ENCODE measurements around the gene PKN1. TPM values are rescaled to one million over a fixed set of nuclear protein-coding genes. Genes with fewer than 3 reads are reported as not detected.

Gene PKN1
- total RNA-seq, 3 donors from 2014 or later (not counting 1 experiment from before 2014, with no cell fraction given), result 323 to 351 (median 350) TPM

DNA sequence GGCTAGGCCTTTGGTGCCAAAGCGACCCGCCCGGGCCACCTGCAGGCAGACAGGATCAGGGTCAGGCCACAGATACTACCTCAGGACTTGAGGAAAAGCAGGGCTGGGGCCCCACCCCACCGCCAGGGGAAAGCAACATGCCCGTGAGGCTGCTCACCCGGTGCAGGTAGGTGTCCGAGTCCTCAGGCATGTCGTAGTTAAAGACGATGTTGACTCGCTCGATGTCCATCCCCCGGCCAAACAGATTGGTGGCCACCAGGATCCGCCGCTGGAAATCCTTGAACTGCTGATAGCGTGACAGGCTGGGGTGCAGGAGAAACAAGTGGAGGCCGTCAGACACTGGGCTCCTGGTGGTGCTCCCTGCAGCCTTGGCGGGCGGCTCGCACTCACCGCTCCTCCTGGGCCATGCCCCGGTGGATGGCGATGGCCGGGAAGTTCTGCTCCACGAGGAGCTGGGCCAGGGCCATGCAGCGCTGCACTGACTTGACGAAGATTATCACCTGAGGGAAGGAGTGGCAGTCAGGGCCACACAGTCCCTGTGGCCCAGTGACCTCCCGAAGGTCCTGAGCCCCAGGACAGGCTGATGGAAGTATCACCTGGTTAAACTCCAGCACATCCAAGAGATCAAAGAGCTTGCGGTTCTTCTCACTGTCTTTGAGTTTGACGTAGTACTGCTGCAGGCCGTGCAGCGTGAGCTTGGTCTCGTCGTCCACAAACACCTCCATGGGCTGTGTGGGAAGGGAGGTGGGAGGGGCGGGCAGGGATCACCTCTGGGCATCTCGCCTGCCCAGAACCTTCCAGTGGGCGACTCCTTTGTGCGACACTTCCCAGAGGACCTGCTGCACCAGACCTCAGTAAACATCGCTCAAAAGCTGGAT is 23.7 kb upstream of the PKN1 start:
- DNase-seq (peak; percentile 42 to 75), ATAC-seq (no peak)
- Mint-ChIP-seq H3K4me1 (peaks cover 48 to 73% of the 10 kb centered on the region in 2 donors), H3K27me3 (ENCODE audit: low read depth in 2 of 2) (no peaks in the 10 kb centered on the region), H3K36me3 (no peaks in the 10 kb centered on the region), H3K4me3 (peak overlapping the region; percentile 79), H3K9me3 (no peaks in the 10 kb centered on the region), H3K27ac (peak overlapping the region; percentile 92)
- Histone ChIP-seq H3K36me3 (ENCODE audit: control insufficient read depth, insufficient read depth, low read length) (peaks cover 94% of the 10 kb centered on the region), H3K4me1 (ENCODE audit: control insufficient read depth, insufficient read depth, low read length) (peaks cover 83% of the 10 kb centered on the region), H3K9me3 (ENCODE audit: control insufficient read depth, insufficient read depth, low read length) (no peaks in the 10 kb centered on the region), H3K27me3 (ENCODE audit: control insufficient read depth, insufficient read depth, low read length) (no peaks in the 10 kb centered on the region), H3K4me3 (ENCODE audit: low read length) (no peak overlapping the region), H3K27ac (ENCODE audit: low read length) (peak overlapping the region; percentile 51)
- intact Hi-C loops (cut with micrococcal nuclease), result no loop called here
- TF ChIP-seq, protein P1, sequence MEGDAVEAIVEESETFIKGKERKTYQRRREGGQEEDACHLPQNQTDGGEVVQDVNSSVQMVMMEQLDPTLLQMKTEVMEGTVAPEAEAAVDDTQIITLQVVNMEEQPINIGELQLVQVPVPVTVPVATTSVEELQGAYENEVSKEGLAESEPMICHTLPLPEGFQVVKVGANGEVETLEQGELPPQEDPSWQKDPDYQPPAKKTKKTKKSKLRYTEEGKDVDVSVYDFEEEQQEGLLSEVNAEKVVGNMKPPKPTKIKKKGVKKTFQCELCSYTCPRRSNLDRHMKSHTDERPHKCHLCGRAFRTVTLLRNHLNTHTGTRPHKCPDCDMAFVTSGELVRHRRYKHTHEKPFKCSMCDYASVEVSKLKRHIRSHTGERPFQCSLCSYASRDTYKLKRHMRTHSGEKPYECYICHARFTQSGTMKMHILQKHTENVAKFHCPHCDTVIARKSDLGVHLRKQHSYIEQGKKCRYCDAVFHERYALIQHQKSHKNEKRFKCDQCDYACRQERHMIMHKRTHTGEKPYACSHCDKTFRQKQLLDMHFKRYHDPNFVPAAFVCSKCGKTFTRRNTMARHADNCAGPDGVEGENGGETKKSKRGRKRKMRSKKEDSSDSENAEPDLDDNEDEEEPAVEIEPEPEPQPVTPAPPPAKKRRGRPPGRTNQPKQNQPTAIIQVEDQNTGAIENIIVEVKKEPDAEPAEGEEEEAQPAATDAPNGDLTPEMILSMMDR (IDR thresholded peaks at IDR 0.05), result no peak
- WGBS (ENCODE audit: insufficient coverage), result 85% methylated on average over 38 of the region's 38 CpGs

DNA sequence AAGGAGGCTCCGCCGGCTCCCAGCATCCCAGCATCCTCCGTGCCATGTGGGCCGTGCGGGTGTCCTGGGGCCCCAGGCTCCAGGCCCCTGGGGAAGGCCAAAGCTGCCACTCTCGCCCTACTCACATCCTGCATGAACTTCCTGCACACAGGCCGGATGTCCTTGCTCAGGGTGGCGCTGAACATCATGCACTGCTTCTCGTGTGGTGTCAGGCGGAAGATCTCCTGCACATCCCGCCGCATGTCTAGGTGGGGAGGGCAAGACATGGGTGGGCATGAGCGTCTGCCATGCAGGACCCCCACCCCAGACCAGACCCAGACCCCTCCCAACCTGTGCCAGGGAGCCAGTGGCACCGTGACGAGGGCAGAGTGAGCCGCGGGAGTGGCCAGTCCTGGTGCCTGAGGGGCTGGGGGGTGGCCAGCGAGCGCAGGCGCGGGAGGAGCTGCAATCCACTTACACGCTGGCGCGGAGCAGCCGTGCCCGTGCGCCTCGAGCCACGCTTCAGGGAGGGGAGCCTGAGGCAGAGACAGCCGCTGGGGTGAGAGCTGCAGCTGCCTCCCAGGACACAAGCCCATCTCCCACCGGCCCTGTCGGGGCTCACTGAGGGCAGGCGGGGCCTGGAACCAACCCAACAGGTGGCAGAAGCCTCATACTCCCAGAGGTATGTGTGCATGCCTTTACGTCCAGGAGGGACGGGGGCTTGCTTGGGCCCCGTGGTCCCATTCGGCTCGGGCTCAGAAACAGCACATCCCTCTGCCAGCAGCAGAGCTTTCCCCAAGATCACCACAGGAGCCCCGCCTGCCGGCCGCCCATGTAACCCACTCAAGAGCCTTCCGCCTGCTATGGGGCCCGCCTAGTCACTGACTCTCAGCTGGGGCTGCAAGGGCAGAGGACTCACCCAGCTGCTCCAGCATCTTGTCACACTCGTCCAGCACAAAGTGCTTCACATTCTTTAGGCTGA is 22.7 kb upstream of the PKN1 start:
- Mint-ChIP-seq H3K4me3 (peak overlapping the region; percentile 79), H3K9me3 (no peaks in the 10 kb centered on the region), H3K27ac (peak overlapping the region; percentile 92), H3K4me1 (peaks cover 51 to 76% of the 10 kb centered on the region in 2 donors), H3K36me3 (no peaks in the 10 kb centered on the region), H3K27me3 (ENCODE audit: low read depth in 2 of 2) (no peaks in the 10 kb centered on the region)
- Histone ChIP-seq H3K4me1 (ENCODE audit: control insufficient read depth, insufficient read depth, low read length) (peaks cover 81% of the 10 kb centered on the region), H3K4me3 (ENCODE audit: low read length) (no peak overlapping the region), H3K27ac (ENCODE audit: low read length) (peak overlapping the region; percentile 51), H3K27me3 (ENCODE audit: control insufficient read depth, insufficient read depth, low read length) (no peaks in the 10 kb centered on the region), H3K36me3 (ENCODE audit: control insufficient read depth, insufficient read depth, low read length) (peaks cover 84% of the 10 kb centered on the region), H3K9me3 (ENCODE audit: control insufficient read depth, insufficient read depth, low read length) (no peaks in the 10 kb centered on the region)
- ATAC-seq, result peak; percentile 17 to 49 (median 18)
- DNase-seq, result peak; percentile 59 to 82
- TF ChIP-seq, protein P1 (IDR thresholded peaks at IDR 0.05), result no peak
- intact Hi-C loops (cut with micrococcal nuclease), result no loop called here
- WGBS (ENCODE audit: insufficient coverage), result 72% methylated on average over 44 of the region's 44 CpGs

DNA sequence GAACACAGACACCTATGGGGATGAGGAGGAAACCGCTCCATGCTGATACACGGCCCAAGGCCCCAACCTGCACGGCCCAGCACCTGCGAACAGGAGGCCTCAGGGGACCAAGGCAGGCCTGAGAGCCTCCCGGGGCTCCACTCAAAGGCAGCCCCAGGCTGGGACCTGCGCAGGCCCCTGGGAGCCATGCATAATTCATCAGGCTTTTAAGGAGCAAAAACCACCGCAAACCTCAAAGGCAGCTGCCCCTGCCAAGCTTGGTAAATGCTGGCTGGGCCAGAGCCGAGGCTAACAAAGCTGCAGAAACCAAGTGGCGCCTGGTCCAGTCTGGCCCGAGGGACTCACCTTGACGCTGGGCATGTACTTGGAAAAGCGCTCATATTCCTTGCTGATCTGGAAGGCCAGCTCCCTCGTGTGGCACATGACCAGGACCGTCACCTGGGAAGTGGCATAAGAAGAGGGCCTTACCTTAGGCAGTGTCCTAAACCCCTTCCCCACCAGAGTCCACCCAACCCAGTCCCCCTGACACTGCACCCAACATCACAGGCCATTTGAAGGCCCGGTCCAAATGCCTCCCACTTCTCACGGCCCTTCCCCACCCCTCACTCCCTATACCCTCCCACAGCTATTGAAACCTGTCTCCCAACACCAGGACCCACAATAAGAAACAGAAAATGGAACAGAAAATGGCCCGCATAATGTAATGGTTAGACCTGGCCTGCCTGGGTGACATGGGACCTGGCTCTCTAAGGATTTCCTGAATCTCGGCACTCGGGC is 21.8 kb upstream of the PKN1 start:
- peaks cover 76% of the 10 kb centered on the region for H3K36me3 ChIP-seq (ENCODE audit: control insufficient read depth, insufficient read depth, low read length)
- no peak overlapping the region for H3K27ac ChIP-seq (ENCODE audit: low read length)
- Mint-ChIP-seq H3K36me3 (no peaks in the 10 kb centered on the region), H3K27me3 (ENCODE audit: low read depth in 2 of 2) (no peaks in the 10 kb centered on the region), H3K4me1 (peaks cover 59 to 76% of the 10 kb centered on the region in 2 donors), H3K27ac (peak overlapping the region; percentile 92), H3K4me3 (peak overlapping the region; percentile 79), H3K9me3 (no peaks in the 10 kb centered on the region)
- intact Hi-C loops (cut with micrococcal nuclease), result no loop called here
- 84% methylated on average over 19 of the region's 19 CpGs for WGBS (ENCODE audit: insufficient coverage)
- DNase-seq (peak; percentile 22 to 32), ATAC-seq (no peak)
- H3K4me1 ChIP-seq (ENCODE audit: control insufficient read depth, insufficient read depth, low read length), result peaks cover 83% of the 10 kb centered on the region
- H3K27me3 ChIP-seq (ENCODE audit: control insufficient read depth, insufficient read depth, low read length), result no peaks in the 10 kb centered on the region
- TF ChIP-seq, protein P1 (IDR thresholded peaks at IDR 0.05), result no peak
- no peak overlapping the region for H3K4me3 ChIP-seq (ENCODE audit: low read length)
- no peaks in the 10 kb centered on the region for H3K9me3 ChIP-seq (ENCODE audit: control insufficient read depth, insufficient read depth, low read length)
